Measurements from ENCODE around the gene TMEM151A.

The TMEM151A gene

GRCh38 chr11:66283461-66284105, 8.1 kb upstream of the TMEM151A start:
- no peak for DNase-seq

GRCh38 chr11:66284526-66285078, 7.1 kb upstream of the TMEM151A start:
- no peak for DNase-seq

GRCh38 chr11:66285250-66285947, 6.3 kb upstream of the TMEM151A start:
- DNase-seq, result no peak

GRCh38 chr11:66286699-66287098, 5.0 kb upstream of the TMEM151A start:
- no peak for DNase-seq

- no peak for DNase-seq
Observed at GRCh38 chr11:66287211-66287888, 4.3 kb upstream of the TMEM151A start.

- no peak for DNase-seq
Observed at GRCh38 chr11:66287889-66288670, 3.6 kb upstream of the TMEM151A start.

GRCh38 chr11:66288671-66289547, 2.8 kb upstream of the TMEM151A start, which contains the start of gene YIF1A:
Gene YIF1A, minus strand, starts transcription at chr11:66289143. Its CDS starts 158 bp downstream, at chr11:66288985.
- DNase-seq, result peak; percentile 98

GRCh38 chr11:66289548-66290329, 2.0 kb upstream of the TMEM151A start:
- DNase-seq, result peak; percentile 81

GRCh38 chr11:66290330-66290621, 1.4 kb upstream of the TMEM151A start:
- no peak for DNase-seq

- DNase-seq, result no peak
Observed at GRCh38 chr11:66291303-66291705, 390 bp upstream of the TMEM151A start.

GRCh38 chr11:66292543-66293332, 1.0 kb downstream of the TMEM151A start:
- no peak for DNase-seq

GRCh38 chr11:66293352-66293751, 1.7 kb downstream of the TMEM151A start:
- DNase-seq, result no peak

GRCh38 chr11:66293777-66294625, 2.3 kb downstream of the TMEM151A start:
- DNase-seq, result no peak

GRCh38 chr11:66294626-66295620, 3.2 kb downstream of the TMEM151A start:
- DNase-seq, result no peak

- no peak for DNase-seq
Observed at GRCh38 chr11:66297610-66298009, 5.9 kb downstream of the TMEM151A start.

- no peak for DNase-seq
Observed at GRCh38 chr11:66299186-66299585, 7.5 kb downstream of the TMEM151A start.

- DNase-seq, result no peak
Observed at GRCh38 chr11:66302656-66303055, 11.0 kb downstream of the TMEM151A start.

- DNase-seq, result no peak
Observed at GRCh38 chr11:66309475-66309874, 17.8 kb downstream of the TMEM151A start.

Measured in CD4-positive, alpha-beta T cell treated with Interleukin-6 for 4 hours (primary cell).